ENCODE results near the gene PHACTR1.

GRCh38 chr6:12832226-12832735 is 115.7 kb downstream of the PHACTR1 start:
- TF ChIP-seq MXI1 (IDR thresholded peaks at IDR 0.05; ENCODE audit: borderline replicate concordance, low read depth, low read length) (no peak), CTCF (conservative IDR thresholded peaks at IDR 0.05; ENCODE audit: low read depth, low read length) (no peak), CEBPB (IDR thresholded peaks at IDR 0.05; ENCODE audit: low read depth, low read length) (no peak), RFX5 (IDR thresholded peaks at IDR 0.05; ENCODE audit: low read depth, low read length) (no peak), POLR2A (IDR thresholded peaks at IDR 0.05; ENCODE audit: low read depth, low read length) (no peak)
